Progenitor cell of endocrine pancreas (in vitro differentiated cells): ENCODE data around the gene POU6F2. TPM values are rescaled to one million over a fixed set of nuclear protein-coding genes. Genes with fewer than 3 reads are reported as not detected.

Experiments used
- DNase-seq: peaks from one replicate; pipeline ENCODE4 v3.0.0; 2021; ENCODE audit warnings: low spot score; ENCODE audit not compliant: unreplicated experiment
- H3K27ac Mint-ChIP-seq: 2 replicates; pipeline ENCODE4 v1.8.0; 2021; ENCODE audit warnings: mild to moderate bottlenecking, moderate library complexity, mixed read lengths
- H3K27me3 Mint-ChIP-seq: 2 replicates; pipeline ENCODE4 v1.8.0; 2021; ENCODE audit warnings: mixed read lengths
- H3K36me3 Mint-ChIP-seq: 2 replicates; pipeline ENCODE4 v1.8.0; 2022; ENCODE audit warnings: mixed read lengths; ENCODE audit not compliant: insufficient read depth
- H3K4me1 Mint-ChIP-seq: 2 replicates; pipeline ENCODE4 v1.8.0; 2021; ENCODE audit warnings: low read depth, mixed read lengths
- H3K4me3 Mint-ChIP-seq: 2 replicates; pipeline ENCODE4 v1.8.0; 2021; ENCODE audit warnings: low read depth, mild to moderate bottlenecking, moderate library complexity, mixed read lengths
- H3K9me3 Mint-ChIP-seq: 2 replicates; pipeline ENCODE4 v1.8.0; 2021; ENCODE audit warnings: low read depth, mixed read lengths
- CTCF ChIP-seq: fragments of 200-600 bp; sonication (generic); IDR thresholded peaks from one replicate; pipeline ENCODE4 v1.5.0; 2021; ENCODE audit warnings: antibody characterized with exemption, mild to moderate bottlenecking; ENCODE audit not compliant: unreplicated experiment
- total RNA-seq: library from RNA; stranded (reverse); gene quantifications from 2 replicates; pipeline ENCODE4 v1.2.1, GENCODE V29; 2021

The POU6F2 gene
- total RNA-seq, 1 donor from 2014 or later = 5.6 TPM

- TF ChIP-seq CTCF = no peak
- Mint-ChIP-seq H3K4me3 (no peak overlapping the region), H3K36me3 (no peaks in the 10 kb centered on the region), H3K4me1 (peaks cover 4% of the 10 kb centered on the region), H3K27me3 (no peaks in the 10 kb centered on the region), H3K9me3 (no peaks in the 10 kb centered on the region), H3K27ac (no peak overlapping the region)
- no peak for DNase-seq
Observed at GRCh38 chr7:39202041-39202440, 224.3 kb downstream of the POU6F2 start.

- H3K9me3 Mint-ChIP-seq = no peaks in the 10 kb centered on the region
- no peaks in the 10 kb centered on the region for H3K27me3 Mint-ChIP-seq
- no peak for DNase-seq
- no peak overlapping the region for H3K27ac Mint-ChIP-seq
- H3K4me3 Mint-ChIP-seq = no peak overlapping the region
- no peak for TF ChIP-seq CTCF
- no peaks in the 10 kb centered on the region for H3K4me1 Mint-ChIP-seq
- H3K36me3 Mint-ChIP-seq = no peaks in the 10 kb centered on the region
Observed at GRCh38 chr7:39210362-39210761, 232.7 kb downstream of the POU6F2 start.

- Mint-ChIP-seq H3K27me3 (no peaks in the 10 kb centered on the region), H3K4me1 (peaks cover 3% of the 10 kb centered on the region), H3K4me3 (no peak overlapping the region), H3K27ac (no peak overlapping the region), H3K36me3 (no peaks in the 10 kb centered on the region), H3K9me3 (no peaks in the 10 kb centered on the region)
- no peak for DNase-seq
- no peak for TF ChIP-seq CTCF
Observed at GRCh38 chr7:39211581-39211980, 233.9 kb downstream of the POU6F2 start.

- Mint-ChIP-seq H3K9me3 (no peaks in the 10 kb centered on the region), H3K36me3 (no peaks in the 10 kb centered on the region), H3K27me3 (no peaks in the 10 kb centered on the region), H3K27ac (no peak overlapping the region), H3K4me3 (no peak overlapping the region), H3K4me1 (peaks cover 3% of the 10 kb centered on the region)
- no peak for TF ChIP-seq CTCF
- DNase-seq = no peak
Observed at GRCh38 chr7:39212876-39213275, 235.2 kb downstream of the POU6F2 start.

- H3K9me3 Mint-ChIP-seq = no peaks in the 10 kb centered on the region
- no peaks in the 10 kb centered on the region for H3K36me3 Mint-ChIP-seq
- no peaks in the 10 kb centered on the region for H3K27me3 Mint-ChIP-seq
Observed at GRCh38 chr7:39217783-39218182, 240.1 kb downstream of the POU6F2 start.

More at GRCh38 chr7:39217783-39218182, 240.1 kb downstream of the POU6F2 start:
- H3K4me3 Mint-ChIP-seq = no peak overlapping the region
- no peak overlapping the region for H3K27ac Mint-ChIP-seq
- no peak for DNase-seq
- peaks cover 3% of the 10 kb centered on the region for H3K4me1 Mint-ChIP-seq
- TF ChIP-seq CTCF = no peak
